WERI-Rb-1 (cell line): Measurements from ENCODE around the gene GPC3.

Experiments
- DNase-seq: peaks from one replicate; pipeline ENCODE4 v3.0.0-alpha.2; 2020
- H3K27ac ChIP-seq: fragments of 250-450 bp; sonication (Bioruptor Pico); 2 replicates; pipeline ENCODE4 v1.5.1; 2020; ENCODE audit warnings: mild to moderate bottlenecking, moderate library complexity
- H3K27me3 ChIP-seq: fragments of 250-450 bp; sonication (Bioruptor Pico); 2 replicates; pipeline ENCODE4 v1.5.1; 2021; ENCODE audit warnings: mild to moderate bottlenecking, low read depth, moderate library complexity; ENCODE audit not compliant: insufficient read depth, severe bottlenecking
- H3K36me3 ChIP-seq: fragments of 250-450 bp; sonication (Bioruptor Pico); 2 replicates; pipeline ENCODE4 v1.5.1; 2020; ENCODE audit warnings: mild to moderate bottlenecking, moderate library complexity
- H3K4me3 ChIP-seq: 2 replicates; pipeline ENCODE4 v1.5.1; 2011; ENCODE audit warnings: low read depth, mild to moderate bottlenecking, control low read depth, low read length
- H3K9me3 ChIP-seq: fragments of 250-450 bp; sonication (Bioruptor Pico); 2 replicates; pipeline ENCODE4 v1.5.1; 2021; ENCODE audit warnings: mild to moderate bottlenecking, moderate library complexity; ENCODE audit not compliant: severe bottlenecking
- TF ChIP-seq, protein P1 (sequence below): IDR thresholded peaks from 2 replicates; pipeline ENCODE4 v1.5.1; 2011; ENCODE audit warnings: low read depth, mild to moderate bottlenecking, control low read depth, inconsistent platforms, low read length

The GPC3 gene

DNA sequence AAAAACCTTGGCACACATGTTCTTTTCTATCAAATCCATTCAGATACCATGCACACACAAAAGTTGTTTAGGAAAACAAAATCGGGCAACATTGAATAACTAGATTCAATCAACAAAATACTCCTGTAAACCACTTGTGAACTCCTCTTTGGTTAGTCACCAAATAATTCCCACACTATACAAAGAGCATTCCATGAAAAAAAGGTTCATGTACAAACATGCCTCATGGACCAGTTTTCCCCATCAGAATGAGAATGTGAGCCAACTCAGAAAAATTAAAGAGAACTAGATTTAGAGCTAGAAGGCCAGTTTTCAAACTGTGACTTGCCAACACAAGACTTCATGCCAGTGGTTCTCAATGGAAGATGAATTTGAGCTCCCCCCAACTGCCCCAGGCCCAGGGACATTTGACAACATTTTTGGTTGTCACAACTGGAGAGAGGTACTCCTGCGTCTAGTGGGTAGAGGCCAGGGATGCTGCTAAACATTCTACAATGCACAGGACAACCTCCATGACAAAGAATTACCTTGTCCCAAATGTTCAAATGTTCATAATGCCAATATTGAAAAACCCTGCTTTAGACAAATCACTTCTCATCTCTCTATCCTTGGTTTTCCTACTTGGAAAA is 55.4 kb downstream of the GPC3 start:
- peaks cover 20% of the 10 kb centered on the region for H3K27me3 ChIP-seq
- H3K4me3 ChIP-seq = no peak overlapping the region
- no peaks in the 10 kb centered on the region for H3K36me3 ChIP-seq
- no peak overlapping the region for H3K27ac ChIP-seq
- no peaks in the 10 kb centered on the region for H3K9me3 ChIP-seq
- no peak for DNase-seq
- TF ChIP-seq, protein P1, sequence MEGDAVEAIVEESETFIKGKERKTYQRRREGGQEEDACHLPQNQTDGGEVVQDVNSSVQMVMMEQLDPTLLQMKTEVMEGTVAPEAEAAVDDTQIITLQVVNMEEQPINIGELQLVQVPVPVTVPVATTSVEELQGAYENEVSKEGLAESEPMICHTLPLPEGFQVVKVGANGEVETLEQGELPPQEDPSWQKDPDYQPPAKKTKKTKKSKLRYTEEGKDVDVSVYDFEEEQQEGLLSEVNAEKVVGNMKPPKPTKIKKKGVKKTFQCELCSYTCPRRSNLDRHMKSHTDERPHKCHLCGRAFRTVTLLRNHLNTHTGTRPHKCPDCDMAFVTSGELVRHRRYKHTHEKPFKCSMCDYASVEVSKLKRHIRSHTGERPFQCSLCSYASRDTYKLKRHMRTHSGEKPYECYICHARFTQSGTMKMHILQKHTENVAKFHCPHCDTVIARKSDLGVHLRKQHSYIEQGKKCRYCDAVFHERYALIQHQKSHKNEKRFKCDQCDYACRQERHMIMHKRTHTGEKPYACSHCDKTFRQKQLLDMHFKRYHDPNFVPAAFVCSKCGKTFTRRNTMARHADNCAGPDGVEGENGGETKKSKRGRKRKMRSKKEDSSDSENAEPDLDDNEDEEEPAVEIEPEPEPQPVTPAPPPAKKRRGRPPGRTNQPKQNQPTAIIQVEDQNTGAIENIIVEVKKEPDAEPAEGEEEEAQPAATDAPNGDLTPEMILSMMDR = no peak

DNA sequence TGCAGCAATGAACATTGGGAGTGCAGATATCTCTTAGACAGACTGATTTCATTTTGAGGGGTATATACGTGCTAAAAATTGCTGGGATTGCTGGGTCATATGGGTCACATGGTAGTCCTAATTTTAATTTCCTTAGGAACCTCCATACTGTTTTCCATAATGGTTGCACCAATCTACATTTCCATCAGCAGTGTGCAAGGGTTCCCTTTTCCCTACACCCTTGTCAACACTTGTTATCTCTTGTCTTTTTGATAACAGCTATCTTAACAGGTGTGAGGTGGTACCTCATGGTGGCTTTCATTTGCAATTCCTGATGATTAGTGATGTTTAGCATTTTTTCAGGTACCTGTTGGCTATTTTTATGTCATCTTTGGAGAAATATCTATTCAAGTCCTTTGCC is 57.0 kb downstream of the GPC3 start:
- no peak overlapping the region for H3K27ac ChIP-seq
- H3K27me3 ChIP-seq = peaks cover 17% of the 10 kb centered on the region
- no peaks in the 10 kb centered on the region for H3K9me3 ChIP-seq
- no peak for DNase-seq
- no peaks in the 10 kb centered on the region for H3K36me3 ChIP-seq
- TF ChIP-seq, protein P1 = no peak
- no peak overlapping the region for H3K4me3 ChIP-seq

DNA sequence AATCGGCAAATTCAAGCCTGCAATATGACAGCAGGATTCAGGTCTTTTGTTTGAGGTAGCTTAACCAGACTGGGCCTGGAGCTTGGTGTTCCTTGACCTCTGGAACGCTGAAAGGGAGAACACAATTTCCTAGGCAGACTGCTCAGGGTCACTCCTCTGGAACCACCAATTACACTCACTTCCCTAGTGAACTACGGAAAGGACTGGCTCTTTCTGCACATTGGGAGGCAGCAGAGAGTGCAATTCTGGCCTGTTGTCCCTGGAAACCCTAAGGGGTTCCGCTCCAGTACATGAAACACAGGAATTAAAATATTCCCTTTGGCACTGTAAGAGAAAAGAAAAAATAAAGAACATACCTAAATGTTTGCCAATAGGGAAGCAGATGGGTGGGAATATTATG is 58.6 kb downstream of the GPC3 start:
- Histone ChIP-seq H3K27me3 (peaks cover 17% of the 10 kb centered on the region), H3K9me3 (no peaks in the 10 kb centered on the region), H3K36me3 (no peaks in the 10 kb centered on the region), H3K4me3 (no peak overlapping the region), H3K27ac (no peak overlapping the region)
- no peak for DNase-seq
- TF ChIP-seq, protein P1 = no peak

DNA sequence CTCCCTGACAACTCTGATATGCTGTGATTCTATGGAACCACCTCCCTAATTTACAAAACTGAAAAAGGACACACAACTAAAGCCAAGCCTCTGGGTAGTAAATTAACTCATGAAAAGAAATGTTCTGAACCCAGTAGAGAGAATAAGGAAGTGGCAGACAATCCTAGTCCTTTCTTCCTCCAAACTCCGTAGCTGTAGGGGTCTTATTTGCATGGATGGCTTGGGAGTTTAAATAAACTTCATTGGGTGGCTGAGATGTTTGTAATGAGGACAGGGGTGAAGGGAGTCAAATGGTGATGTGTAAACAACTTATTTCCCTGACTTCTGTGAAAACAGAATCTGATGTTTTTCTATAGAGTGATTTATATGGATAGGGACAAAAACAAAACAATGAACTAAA is 59.3 kb downstream of the GPC3 start:
- no peak overlapping the region for H3K4me3 ChIP-seq
- H3K27ac ChIP-seq = no peak overlapping the region
- TF ChIP-seq, protein P1 = no peak
- peaks cover 15% of the 10 kb centered on the region for H3K27me3 ChIP-seq
- no peaks in the 10 kb centered on the region for H3K9me3 ChIP-seq
- DNase-seq = no peak
- H3K36me3 ChIP-seq = no peaks in the 10 kb centered on the region

DNA sequence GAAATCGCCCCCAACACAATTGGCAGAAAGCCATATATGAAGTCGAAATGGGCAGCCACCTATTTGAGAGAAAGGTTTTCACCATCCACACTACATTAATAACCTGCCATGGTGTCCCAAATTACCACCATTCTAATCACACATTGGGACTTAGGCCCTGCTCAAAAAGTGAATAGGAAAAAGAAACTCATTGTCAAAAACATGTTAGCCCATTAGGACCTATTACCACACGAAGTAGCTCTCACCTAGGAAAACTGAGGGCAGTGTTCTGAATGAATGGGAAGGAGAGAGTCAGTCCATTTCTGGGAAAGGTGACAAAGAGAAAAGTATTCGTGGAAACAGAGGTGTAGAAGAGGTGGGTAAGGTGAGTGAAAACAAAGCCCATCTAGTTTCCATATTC is 60.8 kb downstream of the GPC3 start:
- H3K27ac ChIP-seq = no peak overlapping the region
- TF ChIP-seq, protein P1 = no peak
- H3K27me3 ChIP-seq = peaks cover 4% of the 10 kb centered on the region
- H3K9me3 ChIP-seq = no peaks in the 10 kb centered on the region
- H3K36me3 ChIP-seq = no peaks in the 10 kb centered on the region
- DNase-seq = no peak
- no peak overlapping the region for H3K4me3 ChIP-seq

DNA sequence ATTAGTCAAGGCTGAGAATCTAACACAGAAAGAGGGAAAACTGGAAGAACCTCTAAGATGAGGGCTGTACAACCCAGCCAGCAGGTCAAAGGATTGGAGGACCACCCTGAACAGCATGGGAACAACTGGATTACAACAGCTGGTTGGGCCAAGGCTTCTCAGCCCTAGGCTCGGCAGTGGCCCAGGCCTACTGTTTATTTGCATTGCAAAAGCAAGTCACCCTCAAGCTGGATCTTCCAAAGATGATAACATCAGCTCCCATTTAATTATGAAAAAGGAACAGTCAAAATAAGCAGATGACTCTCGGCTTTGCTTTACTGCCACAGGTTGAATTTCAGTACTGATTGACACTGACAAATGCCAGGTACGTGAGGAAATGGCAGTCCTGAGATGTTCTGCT is 61.8 kb downstream of the GPC3 start:
- H3K27me3 ChIP-seq = no peaks in the 10 kb centered on the region
- TF ChIP-seq, protein P1 = no peak
- H3K4me3 ChIP-seq = no peak overlapping the region
- DNase-seq = no peak
- no peaks in the 10 kb centered on the region for H3K36me3 ChIP-seq
- H3K9me3 ChIP-seq = no peaks in the 10 kb centered on the region
- no peak overlapping the region for H3K27ac ChIP-seq
